ENCODE results near the gene C16orf86. TPM values are rescaled to one million over a fixed set of nuclear protein-coding genes. Genes with fewer than 3 reads are reported as not detected.

The C16orf86 gene
- total RNA-seq, 1 experiment from 2014 or later: 4.9 TPM

- Mint-ChIP-seq H3K36me3 (peaks cover 6% of the 10 kb centered on the region; the same call in 1 of the 2 replicates), H3K4me3 (no peak overlapping the region), H3K27ac (no peak overlapping the region), H3K4me1 (no peaks in the 10 kb centered on the region), H3K27me3 (ENCODE audit: low read depth) (no peaks in the 10 kb centered on the region), H3K9me3 (no peaks in the 10 kb centered on the region)
- DNase-seq (ENCODE audit: low spot score) (no peak), ATAC-seq (no peak)
- CTCF ChIA-PET: no interaction called here
- POLR2A ChIA-PET: no interaction called here
- TF ChIP-seq ERG (CRISPR knock-in tag; IDR thresholded peaks at IDR 0.05): no peak
- TF ChIP-seq ZNF416 (CRISPR knock-in tag; IDR thresholded peaks at IDR 0.05): no peak
- TF ChIP-seq EMX1 (CRISPR knock-in tag; IDR thresholded peaks at IDR 0.05): no peak
- no peak for TF ChIP-seq E2F4 (CRISPR knock-in tag; IDR thresholded peaks at IDR 0.05; ENCODE audit: borderline replicate concordance, low read depth)
- TF ChIP-seq FOXK1 (CRISPR knock-in tag; IDR thresholded peaks at IDR 0.05): no peak
- no peak for TF ChIP-seq SMAD3 (CRISPR knock-in tag; IDR thresholded peaks at IDR 0.05; ENCODE audit: borderline replicate concordance)
- TF ChIP-seq GABPB1 (CRISPR knock-in tag; IDR thresholded peaks at IDR 0.05): no peak
- TF ChIP-seq, protein P1, sequence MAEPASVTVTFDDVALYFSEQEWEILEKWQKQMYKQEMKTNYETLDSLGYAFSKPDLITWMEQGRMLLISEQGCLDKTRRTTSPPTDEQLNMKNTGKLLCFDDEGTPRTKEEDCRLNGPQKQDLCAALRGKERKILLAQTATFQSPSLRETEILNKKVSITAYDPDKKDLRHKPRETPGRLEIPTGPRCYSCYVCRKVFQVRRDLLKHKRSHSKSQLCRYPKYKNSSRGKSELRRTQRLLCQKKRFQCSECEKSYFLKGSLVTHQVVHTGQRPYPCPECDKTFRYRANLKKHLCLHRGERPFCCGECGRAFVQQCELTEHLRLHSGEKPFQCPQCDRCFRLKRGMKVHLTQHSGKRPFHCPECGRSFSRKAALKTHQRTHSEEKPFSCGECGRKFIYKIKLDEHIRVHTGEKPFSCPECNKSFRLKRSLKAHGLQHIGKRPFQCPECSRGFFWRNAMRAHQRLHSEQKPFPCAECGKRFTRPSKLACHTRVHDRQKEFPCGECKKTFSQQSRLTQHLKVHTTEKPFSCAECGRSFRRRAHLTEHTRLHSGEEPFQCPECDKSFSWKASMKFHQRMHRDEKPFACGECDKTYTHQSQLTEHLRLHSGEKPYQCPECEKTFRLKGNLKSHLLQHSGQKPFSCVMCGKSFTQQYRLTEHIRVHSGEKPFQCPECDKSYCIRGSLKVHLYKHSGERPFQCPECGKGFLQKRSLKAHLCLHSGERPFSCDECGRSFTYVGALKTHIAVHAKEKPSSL (CRISPR knock-in tag; conservative IDR thresholded peaks at IDR 0.05): no peak
- TF ChIP-seq ZNF423 (CRISPR knock-in tag; IDR thresholded peaks at IDR 0.05): no peak
Observed at GRCh38 chr16:67699265-67699664, 32.7 kb downstream of the C16orf86 start.

DNA sequence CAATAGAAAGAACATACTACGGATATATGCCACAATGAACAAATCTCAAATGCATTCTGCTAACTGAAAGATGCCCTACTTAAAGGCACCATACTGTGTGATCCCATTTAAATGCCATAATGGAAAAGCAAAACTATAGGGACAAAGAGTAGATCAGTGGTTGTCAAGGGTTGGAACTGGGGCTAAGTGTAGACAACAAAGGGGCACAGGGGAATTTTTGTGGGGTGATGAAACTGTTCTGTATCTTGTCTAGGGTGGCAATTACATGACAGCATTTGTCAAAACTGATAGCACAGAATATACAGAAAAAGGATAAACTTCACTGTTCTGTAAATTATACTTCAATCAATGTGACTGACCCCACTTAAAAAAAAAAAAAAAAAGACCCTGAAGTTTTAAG is 34.8 kb downstream of the C16orf86 start:
- ATAC-seq (no peak), DNase-seq (ENCODE audit: low spot score) (no peak)
- no peak for TF ChIP-seq ZNF671 (CRISPR knock-in tag; IDR thresholded peaks at IDR 0.05)
- TF ChIP-seq SMAD4 (CRISPR knock-in tag; IDR thresholded peaks at IDR 0.05): no peak
- ChIA-PET CTCF (interaction anchor here (1.2 kb wide), 1 partner anchor 28 kb away, joined by 3 read pairs; no protein-coding TSS in a partner anchor), POLR2A (no interaction called here)
- no peaks in the 10 kb centered on the region for H3K4me1 Mint-ChIP-seq
- H3K27ac Mint-ChIP-seq: no peak overlapping the region
- H3K4me3 Mint-ChIP-seq: no peak overlapping the region
- no peaks in the 10 kb centered on the region for H3K9me3 Mint-ChIP-seq
- H3K36me3 Mint-ChIP-seq: peaks cover 6% of the 10 kb centered on the region; the same call in 1 of the 2 replicates
- H3K27me3 Mint-ChIP-seq (ENCODE audit: low read depth): no peaks in the 10 kb centered on the region

GRCh38 chr16:67702130-67702529 is 35.5 kb downstream of the C16orf86 start:
- ChIA-PET CTCF (interaction anchor here (1.2 kb wide), 1 partner anchor 29 kb away, joined by 3 read pairs; no protein-coding TSS in a partner anchor), POLR2A (no interaction called here)
- H3K27ac Mint-ChIP-seq: no peak overlapping the region
- H3K36me3 Mint-ChIP-seq: peaks cover 3% of the 10 kb centered on the region; the same call in 1 of the 2 replicates
- no peaks in the 10 kb centered on the region for H3K9me3 Mint-ChIP-seq
- DNase-seq (ENCODE audit: low spot score): no peak
- TF ChIP-seq ZNF219 (CRISPR knock-in tag; IDR thresholded peaks at IDR 0.05; ENCODE audit: borderline replicate concordance) (no peak), RORB (CRISPR knock-in tag; IDR thresholded peaks at IDR 0.05) (no peak), ZBTB21 (CRISPR knock-in tag; IDR thresholded peaks at IDR 0.05; ENCODE audit: borderline replicate concordance) (no peak), RELA (CRISPR knock-in tag; IDR thresholded peaks at IDR 0.05; ENCODE audit: borderline replicate concordance) (no peak), MAX (CRISPR knock-in tag; IDR thresholded peaks at IDR 0.05) (no peak), ZNF671 (CRISPR knock-in tag; IDR thresholded peaks at IDR 0.05) (no peak), ELF4 (CRISPR knock-in tag; IDR thresholded peaks at IDR 0.05; ENCODE audit: low read depth) (no peak), IRF2 (CRISPR knock-in tag; IDR thresholded peaks at IDR 0.05; ENCODE audit: borderline replicate concordance, low read depth) (no peak), MLX (CRISPR knock-in tag; IDR thresholded peaks at IDR 0.05) (no peak), MYBL2 (CRISPR knock-in tag; IDR thresholded peaks at IDR 0.05) (no peak), ZNF232 (CRISPR knock-in tag; IDR thresholded peaks at IDR 0.05) (no peak), CREM (CRISPR knock-in tag; IDR thresholded peaks at IDR 0.05) (no peak), SP1 (CRISPR knock-in tag; conservative IDR thresholded peaks at IDR 0.05) (no peak), FOXK1 (CRISPR knock-in tag; IDR thresholded peaks at IDR 0.05) (no peak), GABPB1 (CRISPR knock-in tag; IDR thresholded peaks at IDR 0.05) (no peak), GRHL2 (CRISPR knock-in tag; IDR thresholded peaks at IDR 0.05; ENCODE audit: insufficient replicate concordance, severe bottlenecking) (no peak), ATF1 (CRISPR knock-in tag; IDR thresholded peaks at IDR 0.05) (no peak)
- TF ChIP-seq, protein P2, sequence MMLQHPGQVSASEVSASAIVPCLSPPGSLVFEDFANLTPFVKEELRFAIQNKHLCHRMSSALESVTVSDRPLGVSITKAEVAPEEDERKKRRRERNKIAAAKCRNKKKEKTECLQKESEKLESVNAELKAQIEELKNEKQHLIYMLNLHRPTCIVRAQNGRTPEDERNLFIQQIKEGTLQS (CRISPR knock-in tag; conservative IDR thresholded peaks at IDR 0.05): no peak
- H3K4me3 Mint-ChIP-seq: no peak overlapping the region
- H3K4me1 Mint-ChIP-seq: no peaks in the 10 kb centered on the region
- no peak for ATAC-seq
- H3K27me3 Mint-ChIP-seq (ENCODE audit: low read depth): no peaks in the 10 kb centered on the region

Data from WTC11 (cell line).